ENCODE results near the gene PPP2R5D.
"Not testable (repeated sequence)": the region's sequence is repeated elsewhere in the genome, so short reads cannot be mapped to it uniquely, and the experiment has no call there.

Gene PPP2R5D

DNA sequence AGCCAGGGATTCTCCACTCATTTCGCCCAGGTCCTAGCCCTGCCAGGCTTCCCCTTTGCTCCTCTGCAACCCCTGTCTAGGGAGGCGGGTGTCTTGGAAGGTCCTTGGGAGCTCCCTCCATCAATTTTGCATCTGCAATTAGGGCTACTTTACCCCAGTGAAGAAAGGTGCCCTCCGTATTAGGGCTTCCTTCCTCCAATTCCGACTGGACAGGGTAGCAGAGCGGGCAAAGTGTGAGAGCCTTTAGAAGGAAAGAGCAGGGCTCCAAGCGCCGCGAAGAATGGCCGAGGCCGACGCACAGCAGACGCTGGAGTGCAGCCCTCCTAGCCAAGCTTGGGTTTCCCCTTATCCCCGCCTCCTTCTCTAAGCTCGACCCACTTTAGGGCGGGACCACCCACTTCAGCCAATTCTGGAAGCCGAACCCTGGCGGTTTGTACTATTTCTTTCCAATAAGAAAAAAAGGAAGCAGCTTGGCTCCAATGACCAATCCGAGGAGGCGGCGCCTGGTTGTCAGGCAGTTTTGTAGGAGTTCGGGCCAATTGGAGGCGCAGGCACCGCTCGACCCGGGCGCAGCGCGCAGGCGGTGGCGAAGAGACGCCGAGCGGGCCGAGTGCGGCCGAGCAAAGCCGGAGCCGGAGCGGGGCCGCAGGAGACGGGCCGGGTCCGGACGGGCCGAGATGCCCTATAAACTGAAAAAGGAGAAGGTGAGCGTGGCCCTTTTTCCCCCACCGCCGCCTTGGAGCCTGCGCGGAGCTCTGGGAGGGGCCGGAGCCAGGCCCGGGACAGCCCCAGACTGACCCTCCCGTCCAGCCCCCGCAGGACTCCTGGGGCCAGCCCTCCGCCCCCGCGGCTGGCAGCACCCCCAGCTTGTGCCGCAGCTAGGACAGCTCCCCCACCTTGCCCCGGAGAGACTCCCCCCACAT lies at the start of gene PPP2R5D:
Gene PPP2R5D, plus strand, starts transcription at position 570 of the 923 bp plus-strand sequence. Its CDS starts 108 bp downstream, at position 678.
- peak; percentile 91 to 100 (median 99) for DNase-seq
- intact Hi-C loops (cut with DNase I), result loop anchor here (2.0 kb wide), 1 partner anchor 31 kb away; the partner anchor contains the start of gene KLHDC3

GRCh38 chr6:42935322-42935721 lies 49.0 kb upstream of the PPP2R5D start:
- DNase-seq, result no peak
- intact Hi-C loops (cut with DNase I), result no loop called here

DNA sequence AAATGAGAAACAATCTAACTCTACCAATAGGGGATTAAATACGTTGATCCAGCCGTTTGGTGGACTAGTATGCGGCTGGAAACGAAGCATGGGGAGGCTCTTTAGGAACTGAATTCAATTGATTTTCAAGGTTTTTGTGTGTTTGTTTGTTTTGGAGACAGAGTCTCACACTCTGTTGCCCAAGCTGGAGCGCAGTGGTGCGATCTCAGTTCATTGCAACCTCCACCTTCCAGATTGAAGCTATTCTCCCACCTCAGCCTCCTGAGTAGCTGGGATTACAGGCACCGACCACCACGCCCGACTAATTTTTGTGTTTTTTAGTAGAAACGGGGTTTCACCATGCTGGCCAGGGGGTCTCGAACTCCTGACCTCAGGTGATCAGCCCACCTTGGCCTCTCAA lies 48.0 kb upstream of the PPP2R5D start:
- DNase-seq, result no peak
- intact Hi-C loops (cut with DNase I), result no loop called here

GRCh38 chr6:42937548-42938427 lies 46.6 kb upstream of the PPP2R5D start:
- intact Hi-C loops (cut with DNase I), result no loop called here

DNA sequence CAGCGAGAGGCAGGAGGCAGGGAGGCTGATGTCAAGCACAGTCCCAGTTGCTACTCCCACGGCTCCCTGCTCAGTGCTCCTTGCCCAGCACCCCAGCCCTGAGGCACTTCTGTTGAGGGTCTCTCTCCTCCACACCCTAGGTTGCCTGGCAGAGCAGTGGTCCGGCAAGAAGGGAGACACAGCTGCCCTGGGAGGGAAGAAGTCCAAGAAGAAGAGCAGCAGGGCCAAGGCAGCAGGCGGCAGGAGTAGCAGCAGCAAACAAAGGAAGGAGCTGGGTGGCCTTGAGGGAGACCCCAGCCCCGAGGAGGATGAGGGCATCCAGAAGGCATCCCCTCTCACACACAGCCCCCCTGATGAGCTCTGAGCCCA lies 46.0 kb upstream of the PPP2R5D start:
- intact Hi-C loops (cut with DNase I), result no loop called here
- no peak for DNase-seq

More at GRCh38 chr6:42937548-42938427, 46.6 kb upstream of the PPP2R5D start:
- no peak for DNase-seq

DNA sequence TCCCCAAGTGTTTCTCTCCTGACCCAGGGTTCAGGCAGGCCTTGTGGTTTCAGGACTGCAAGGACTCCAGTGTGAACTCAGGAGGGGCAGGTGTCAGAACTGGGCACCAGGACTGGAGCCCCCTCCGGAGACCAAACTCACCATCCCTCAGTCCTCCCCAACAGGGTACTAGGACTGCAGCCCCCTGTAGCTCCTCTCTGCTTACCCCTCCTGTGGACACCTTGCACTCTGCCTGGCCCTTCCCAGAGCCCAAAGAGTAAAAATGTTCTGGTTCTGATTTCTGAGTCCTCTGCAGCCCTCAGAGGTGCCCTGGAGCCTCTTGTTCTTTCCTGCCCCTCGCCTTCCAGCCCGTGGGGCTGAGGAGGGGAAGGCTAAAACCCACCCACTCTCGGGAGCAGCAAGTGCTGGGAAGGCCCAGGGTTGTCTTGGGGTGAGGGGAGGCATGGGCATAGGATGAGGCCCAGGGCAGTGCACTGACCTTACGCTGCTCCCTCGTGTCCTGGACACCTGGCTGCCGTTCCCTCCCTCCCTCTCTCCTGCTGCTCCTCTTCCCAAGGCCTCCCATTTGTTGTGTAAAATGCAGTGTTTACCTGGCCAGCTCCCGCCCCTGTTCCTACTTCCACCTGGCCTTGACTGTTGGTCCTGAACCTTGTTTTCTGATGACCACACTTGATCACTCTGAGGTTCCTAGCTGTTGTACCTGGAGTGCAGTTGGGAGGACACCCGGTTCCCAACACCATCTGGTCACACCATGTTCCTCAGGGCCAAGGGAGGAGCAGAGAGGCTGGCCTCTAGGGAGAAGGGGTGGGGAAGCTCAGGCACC lies 45.2 kb upstream of the PPP2R5D start:
- intact Hi-C loops (cut with DNase I), result no loop called here
- no peak for DNase-seq

DNA sequence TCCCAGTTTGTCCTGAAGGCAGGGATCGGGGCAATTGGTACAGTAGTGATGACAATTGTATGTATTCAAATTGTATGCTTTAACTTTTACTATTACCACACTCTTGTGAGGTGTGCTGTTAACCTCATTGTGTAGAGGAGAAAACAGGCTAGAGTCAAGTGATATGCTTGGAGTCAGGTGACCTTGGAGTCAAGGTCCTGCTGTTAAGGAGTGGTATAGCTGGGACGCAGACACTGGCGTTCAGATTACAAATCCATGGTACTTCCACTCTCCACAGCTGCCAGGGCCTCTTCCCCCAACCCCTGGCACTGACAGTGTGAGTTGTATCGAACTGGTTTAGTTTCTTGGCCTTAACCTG lies 44.6 kb upstream of the PPP2R5D start:
- no peak for DNase-seq
- intact Hi-C loops (cut with DNase I), result no loop called here

DNA sequence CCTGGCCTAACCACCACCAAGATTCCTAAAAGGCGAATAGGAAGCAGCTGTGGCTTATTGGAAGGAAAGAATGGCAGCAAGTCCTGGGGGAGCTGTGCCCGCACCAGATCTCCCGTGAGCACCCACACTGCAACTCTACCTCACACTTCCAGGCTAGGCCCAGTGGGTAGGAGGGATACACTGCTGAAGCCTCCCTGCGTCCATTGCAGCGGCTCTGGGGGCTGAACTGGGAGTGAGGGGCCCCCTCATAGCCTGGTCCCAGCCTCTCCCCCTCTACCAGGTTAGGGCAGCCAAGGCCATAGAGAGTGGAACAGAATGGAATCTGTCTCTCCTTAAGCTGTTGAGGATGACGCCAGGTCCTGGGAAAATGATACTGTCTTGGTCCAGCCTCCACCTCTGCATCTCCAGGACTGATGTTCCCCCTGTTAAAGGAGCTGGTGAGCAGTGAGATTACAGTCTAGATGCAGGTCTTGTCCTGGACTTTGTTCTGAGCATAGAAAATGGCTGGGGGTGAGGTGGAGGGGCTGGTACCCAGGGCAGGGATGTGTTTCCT lies 43.8 kb upstream of the PPP2R5D start:
- intact Hi-C loops (cut with DNase I), result no loop called here
- DNase-seq, result no peak

GRCh38 chr6:42941356-42941755 lies 43.0 kb upstream of the PPP2R5D start:
- intact Hi-C loops (cut with DNase I), result not testable (repeated sequence)

DNA sequence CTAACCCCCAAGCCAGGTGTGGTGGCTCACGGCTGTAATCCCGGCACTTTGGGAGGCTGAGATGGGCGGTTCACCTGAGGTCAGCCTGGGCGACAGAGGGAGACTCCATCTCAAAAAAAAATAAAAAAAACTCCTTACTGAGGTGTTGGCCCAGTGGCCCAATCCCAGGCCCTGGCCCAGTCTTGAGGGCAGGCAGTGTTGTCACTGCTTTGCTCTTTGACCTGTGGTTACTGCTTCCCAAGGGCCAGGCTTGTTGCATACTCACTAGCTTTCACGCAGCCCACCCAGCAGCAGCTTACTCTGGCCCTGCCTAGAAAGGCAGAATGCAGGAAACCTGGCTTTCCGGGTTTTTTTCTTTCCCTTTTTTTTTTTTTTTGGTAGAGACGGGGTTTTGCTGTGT lies 41.9 kb upstream of the PPP2R5D start:
- intact Hi-C loops (cut with DNase I), result no loop called here
- no peak for DNase-seq

More at GRCh38 chr6:42941356-42941755, 43.0 kb upstream of the PPP2R5D start:
- DNase-seq, result not testable (repeated sequence)

GRCh38 chr6:42947950-42948349 lies 36.4 kb upstream of the PPP2R5D start:
- intact Hi-C loops (cut with DNase I), result no loop called here
- DNase-seq, result no peak

DNA sequence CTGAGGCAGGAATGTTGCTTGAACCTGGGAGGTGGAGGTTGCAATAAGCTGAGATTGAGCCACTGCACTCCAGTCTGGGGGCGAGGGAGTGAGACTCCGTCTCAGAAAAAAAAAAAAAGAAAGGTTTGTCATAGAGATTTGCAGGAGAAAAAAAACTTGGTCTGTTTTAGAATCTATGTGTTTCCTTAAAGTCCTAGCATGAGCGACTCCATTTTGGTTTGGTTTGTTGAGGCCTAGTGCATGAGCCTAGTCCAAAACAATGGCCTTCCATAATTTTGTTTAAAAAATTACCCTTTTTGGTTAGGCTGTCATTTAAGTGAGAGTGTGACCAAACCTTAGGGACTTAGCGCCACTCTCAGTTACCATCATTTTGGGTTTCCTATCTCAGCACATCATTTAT lies 32.0 kb upstream of the PPP2R5D start:
- intact Hi-C loops (cut with DNase I), result no loop called here
- no peak for DNase-seq

GRCh38 chr6:42954405-42954804 lies 30.0 kb upstream of the PPP2R5D start:
- DNase-seq; intact Hi-C loops (cut with DNase I): not testable (repeated sequence)

- DNase-seq, result no peak
- intact Hi-C loops (cut with DNase I), result no loop called here
Observed at GRCh38 chr6:42958125-42958524, 26.2 kb upstream of the PPP2R5D start.

DNA sequence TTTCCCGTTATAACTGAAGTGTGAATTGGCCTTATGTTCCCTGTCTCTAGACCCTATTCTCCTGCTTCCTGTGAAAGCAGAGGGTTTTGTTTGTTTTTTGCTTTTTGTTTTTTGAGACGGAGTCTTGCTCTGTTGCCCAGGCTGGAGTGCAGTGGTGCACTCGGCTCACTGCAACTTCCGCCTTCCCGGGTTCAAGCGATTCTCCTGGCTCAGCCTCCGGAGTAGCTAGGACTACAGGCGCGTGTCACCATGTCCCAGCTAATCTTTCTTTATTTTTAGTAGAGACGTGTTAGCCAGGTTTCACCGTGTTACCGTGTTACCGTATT lies 24.5 kb upstream of the PPP2R5D start:
- intact Hi-C loops (cut with DNase I), result no loop called here
- no peak for DNase-seq

DNA sequence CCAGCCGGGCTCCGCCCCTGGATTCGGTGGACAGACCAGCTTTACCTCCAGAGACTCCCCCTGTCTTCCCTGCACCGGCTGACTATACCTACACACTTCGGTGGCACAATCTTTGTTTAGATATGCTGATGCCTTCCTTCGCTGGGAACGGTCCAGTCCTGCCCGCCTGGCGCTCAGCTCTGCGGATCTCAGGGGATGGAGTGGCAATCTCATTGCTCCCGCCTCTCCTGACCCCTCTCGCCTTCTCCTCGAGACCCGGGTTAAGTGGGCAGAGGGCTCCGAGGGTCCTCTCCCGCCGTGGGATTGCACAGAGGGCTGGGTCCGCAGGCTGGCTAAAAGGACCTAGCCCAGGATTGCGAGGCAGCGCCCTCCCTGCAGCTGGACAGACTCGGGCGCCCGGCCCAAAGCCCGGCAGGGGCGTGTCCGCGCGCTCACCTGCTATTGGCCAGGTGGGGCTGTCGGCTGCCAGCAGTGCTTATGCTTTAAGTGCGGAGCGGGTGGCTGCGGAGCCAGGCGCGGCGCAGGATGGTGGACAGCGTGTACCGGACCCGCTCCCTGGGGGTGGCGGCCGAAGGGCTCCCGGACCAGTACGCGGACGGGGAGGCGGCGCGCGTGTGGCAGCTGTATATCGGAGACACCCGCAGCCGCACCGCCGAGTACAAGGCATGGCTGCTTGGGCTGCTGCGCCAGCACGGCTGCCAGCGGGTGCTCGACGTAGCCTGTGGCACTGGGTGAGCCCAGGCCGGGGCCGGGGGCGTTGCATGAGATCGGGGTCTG lies 23.9 kb upstream of the PPP2R5D start, which contains the start of gene GNMT:
Gene GNMT, plus strand, starts transcription at position 512 of the 777 bp plus-strand sequence. Its CDS starts 14 bp downstream, at position 526.
- intact Hi-C loops (cut with DNase I), result no loop called here
- peak in 8 of 42 donors; percentile 11 to 39 (median 19) for DNase-seq

GRCh38 chr6:42961020-42961470 lies 23.3 kb upstream of the PPP2R5D start:
- intact Hi-C loops (cut with DNase I), result no loop called here
- DNase-seq, result no peak

GRCh38 chr6:42962096-42962495 lies 22.3 kb upstream of the PPP2R5D start:
- intact Hi-C loops (cut with DNase I), result no loop called here
- DNase-seq, result peak in 2 of 42 donors; percentile 13 to 24

Measured in head of caudate nucleus (tissue), 42 donors.